Activated CD8-positive, alpha-beta memory T cell treated with anti-CD3 and anti-CD28 coated beads for 4 hours (primary cell): ENCODE measurements around the gene IRF7.

ENCODE experiments used
- DNase-seq, 2 donors: peaks; one replicate each; pipeline ENCODE4 v3.0.0-alpha.2; 2020; ENCODE audit warnings: low read depth in 2 of 2

Gene IRF7

GRCh38 chr11:607971-608659, 7.6 kb downstream of the IRF7 start:
- no peak for DNase-seq

- DNase-seq: no peak
Measured at GRCh38 chr11:607020-607780, 8.6 kb downstream of the IRF7 start.

GRCh38 chr11:606245-606644, 9.5 kb downstream of the IRF7 start:
- DNase-seq: no peak

GRCh38 chr11:605286-606129, 10.2 kb downstream of the IRF7 start:
- DNase-seq: no peak

- no peak for DNase-seq
Measured at GRCh38 chr11:603154-603553, 12.6 kb downstream of the IRF7 start.

GRCh38 chr11:601573-602245, 14.0 kb downstream of the IRF7 start:
- no peak for DNase-seq

- DNase-seq: no peak
Measured at GRCh38 chr11:598005-598680, 17.6 kb downstream of the IRF7 start.

- DNase-seq: no peak
Measured at GRCh38 chr11:597166-597725, 18.5 kb downstream of the IRF7 start.

- DNase-seq: no peak
Measured at GRCh38 chr11:596374-596773, 19.4 kb downstream of the IRF7 start.

- no peak for DNase-seq
Measured at GRCh38 chr11:595400-595799, 20.4 kb downstream of the IRF7 start.

GRCh38 chr11:593347-593746, 22.4 kb downstream of the IRF7 start:
- no peak for DNase-seq

GRCh38 chr11:592918-593317, 22.8 kb downstream of the IRF7 start:
- no peak for DNase-seq

GRCh38 chr11:592501-592900, 23.2 kb downstream of the IRF7 start:
- no peak for DNase-seq

- DNase-seq: no peak
Measured at GRCh38 chr11:590997-591396, 24.8 kb downstream of the IRF7 start.

- DNase-seq: no peak
Measured at GRCh38 chr11:589798-590197, 26.0 kb downstream of the IRF7 start.

GRCh38 chr11:587978-588380, 27.8 kb downstream of the IRF7 start:
- peak; percentile 50 to 52 for DNase-seq

- DNase-seq: no peak
Measured at GRCh38 chr11:587546-587945, 28.2 kb downstream of the IRF7 start.

- no peak for DNase-seq
Measured at GRCh38 chr11:586376-587316, 29.1 kb downstream of the IRF7 start.

GRCh38 chr11:584287-584686, 31.5 kb downstream of the IRF7 start:
- DNase-seq: no peak

GRCh38 chr11:581752-582151, 34.0 kb downstream of the IRF7 start:
- DNase-seq: no peak
